Measurements from ENCODE around the gene ACTR6.
"Not testable (repeated sequence)": the region's sequence is repeated elsewhere in the genome, so short reads cannot be mapped to it uniquely, and the experiment has no call there.

The ACTR6 gene

DNA sequence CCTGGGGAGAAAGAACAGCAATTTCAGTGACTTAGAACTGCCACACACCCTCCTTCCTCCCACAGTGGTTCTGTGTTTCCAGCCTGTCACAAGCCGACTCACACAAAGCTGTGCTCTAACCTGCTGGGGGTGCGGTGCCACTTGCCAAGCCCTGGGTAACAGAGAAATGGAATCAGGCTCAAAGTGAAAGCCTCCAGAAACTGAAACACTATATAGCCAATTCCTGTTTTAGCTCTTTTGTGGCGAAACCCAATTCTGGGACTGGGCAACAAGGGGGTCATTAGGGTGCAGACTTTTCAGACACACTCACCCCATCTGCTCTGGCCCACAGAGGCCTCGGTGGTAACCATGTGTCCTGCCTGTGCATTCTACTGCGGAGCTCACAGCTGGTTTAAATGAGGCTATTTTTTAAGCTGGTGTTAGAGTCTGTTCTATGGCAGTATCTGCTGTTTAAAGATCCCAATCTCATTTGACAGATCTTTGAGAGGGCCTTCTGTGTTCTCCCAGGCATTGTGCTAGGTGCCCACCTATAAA lies 15.2 kb upstream of the ACTR6 start:
- no peak for DNase-seq

DNA sequence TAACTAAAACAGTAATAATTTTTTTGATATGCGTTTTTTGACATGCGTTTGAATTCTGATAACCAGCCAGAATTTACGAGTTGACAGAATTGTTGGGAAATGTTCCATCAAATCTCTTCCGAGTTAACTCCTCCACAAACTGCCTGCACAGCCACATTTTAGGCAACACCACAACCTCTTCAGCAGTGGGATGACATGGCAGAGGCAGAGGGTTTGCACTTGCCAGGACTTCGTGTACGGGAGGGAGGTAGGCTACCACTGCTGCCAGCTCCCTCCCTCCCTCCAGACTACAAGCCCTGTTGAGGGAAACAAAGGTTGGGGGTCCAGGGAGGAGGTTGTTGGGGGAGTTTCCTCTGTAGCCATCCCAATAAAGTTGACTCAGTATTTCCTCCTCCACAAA lies 14.5 kb upstream of the ACTR6 start:
- no peak for DNase-seq

- DNase-seq, result no peak
Observed at GRCh38 chr12:100187068-100187467, 13.5 kb upstream of the ACTR6 start.

GRCh38 chr12:100187857-100188519 lies 12.6 kb upstream of the ACTR6 start:
- no peak for DNase-seq

DNA sequence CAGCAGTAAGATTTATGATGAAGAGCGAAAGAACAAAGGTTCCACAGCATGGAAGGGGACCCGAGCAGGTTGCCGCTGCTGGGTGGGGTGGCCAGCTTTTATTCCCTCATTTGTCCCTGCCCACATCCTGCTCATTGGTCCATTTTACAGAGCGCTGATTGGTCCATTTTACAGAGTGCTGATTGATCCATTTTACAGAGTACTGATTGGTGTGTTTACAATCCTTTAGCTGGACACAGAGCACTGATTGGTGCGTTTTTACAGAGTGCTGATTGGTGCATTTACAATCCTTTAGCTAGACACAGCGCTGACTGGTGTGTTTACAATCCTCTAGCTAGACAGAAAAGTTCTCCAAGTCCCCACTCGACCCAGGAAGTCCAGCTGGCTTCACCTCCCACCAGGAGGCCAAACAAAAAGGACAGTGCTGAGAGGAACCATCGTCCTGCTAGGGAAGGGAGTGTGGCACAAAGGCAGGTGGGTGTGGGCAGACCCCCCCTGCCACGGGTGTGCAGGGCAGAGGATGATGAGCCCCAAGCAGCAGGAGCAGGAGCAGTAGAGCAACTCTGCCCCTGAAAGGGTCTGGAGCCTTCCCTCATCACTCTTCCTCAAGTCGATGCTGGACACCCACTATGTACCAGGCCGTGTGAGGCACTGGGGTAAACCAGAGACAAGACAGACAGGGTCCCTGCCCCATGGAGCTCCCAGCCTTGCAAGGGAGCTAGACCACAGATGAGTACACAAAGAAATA lies 11.6 kb upstream of the ACTR6 start:
- not testable (repeated sequence) for DNase-seq

DNA sequence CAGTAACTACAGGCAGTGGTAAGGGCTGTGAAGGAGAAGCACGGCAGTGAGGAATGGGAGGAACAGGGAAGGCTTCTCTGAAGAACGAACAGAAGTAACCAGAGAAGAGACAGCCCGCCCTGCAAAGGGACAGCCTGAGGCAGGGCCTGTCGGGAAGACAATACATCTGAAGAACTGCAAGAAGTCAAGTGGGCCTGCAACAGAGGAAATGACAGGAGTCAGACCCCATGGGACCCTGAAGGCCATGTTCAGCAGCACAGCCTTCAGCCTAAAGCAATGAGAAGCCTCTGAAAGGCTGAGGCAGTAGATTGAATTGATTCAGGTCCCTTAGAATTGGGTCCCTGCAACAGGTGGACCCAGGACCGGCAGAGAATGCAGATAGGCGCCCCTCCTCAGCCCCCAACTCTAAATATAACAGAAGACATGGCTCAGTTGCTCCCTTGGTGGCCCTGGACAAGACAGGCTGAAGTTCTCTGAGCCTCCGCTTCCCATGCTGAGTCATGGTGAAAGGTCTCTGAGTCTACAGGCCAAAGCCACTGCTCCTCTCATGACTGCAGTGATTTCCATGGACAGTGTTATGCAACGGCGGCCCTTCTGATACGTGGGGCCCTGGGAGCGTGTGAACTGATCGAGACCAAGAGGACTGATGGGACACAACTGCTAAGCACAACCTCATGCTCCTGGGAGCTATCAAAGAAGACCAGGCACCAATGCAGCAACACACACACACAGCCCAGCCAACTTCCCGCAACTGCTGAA lies 10.8 kb upstream of the ACTR6 start:
- DNase-seq, result no peak

GRCh38 chr12:100193085-100193484 lies 7.5 kb upstream of the ACTR6 start:
- no peak for DNase-seq

- DNase-seq, result no peak
Observed at GRCh38 chr12:100197486-100197885, 3.1 kb upstream of the ACTR6 start.

GRCh38 chr12:100199023-100199346 lies 1.6 kb upstream of the ACTR6 start:
- DNase-seq, result no peak

DNA sequence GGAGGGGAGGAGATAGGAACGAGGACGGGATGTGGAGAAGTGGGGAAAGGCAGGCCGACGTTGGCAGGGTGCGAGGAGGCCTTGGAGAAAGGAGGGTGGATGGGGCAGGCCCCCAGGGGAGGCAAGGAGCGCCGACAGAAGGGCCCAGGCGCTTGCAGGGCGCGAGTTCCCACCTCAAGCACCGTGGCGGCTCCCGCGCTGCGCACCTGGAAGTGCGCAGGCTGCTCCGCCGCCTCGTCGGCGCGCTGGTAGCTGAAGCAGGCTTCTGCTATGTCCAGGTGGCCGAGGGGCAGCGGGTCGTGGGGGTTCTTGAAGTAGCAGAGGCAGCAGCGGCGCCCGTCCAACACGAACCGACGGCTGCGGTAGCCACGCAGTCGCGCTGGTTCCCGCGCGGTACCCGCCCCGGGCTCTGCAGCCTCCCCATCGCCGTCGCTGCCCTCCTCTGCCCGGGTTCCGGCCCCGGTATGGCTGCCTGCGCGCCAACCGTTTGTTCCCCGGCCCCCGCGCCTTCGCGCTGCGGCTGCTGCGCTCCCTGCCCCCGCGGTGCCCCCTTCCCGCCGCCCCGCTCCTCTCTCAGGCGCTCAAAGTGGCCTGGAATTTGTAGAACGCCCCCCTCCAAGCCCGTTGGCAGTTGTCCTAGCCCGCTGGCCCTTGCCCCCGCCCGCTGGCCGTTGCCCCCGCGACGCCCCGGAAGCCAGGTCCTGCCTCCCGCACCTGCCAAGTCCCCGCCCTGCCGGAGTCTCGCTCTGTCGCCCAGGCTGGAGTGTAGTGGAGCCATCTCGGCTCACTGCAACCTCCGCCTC lies 1.1 kb upstream of the ACTR6 start:
- peak; percentile 95 for DNase-seq

GRCh38 chr12:100201604-100202423 lies 1.2 kb downstream of the ACTR6 start:
- no peak for DNase-seq

DNA sequence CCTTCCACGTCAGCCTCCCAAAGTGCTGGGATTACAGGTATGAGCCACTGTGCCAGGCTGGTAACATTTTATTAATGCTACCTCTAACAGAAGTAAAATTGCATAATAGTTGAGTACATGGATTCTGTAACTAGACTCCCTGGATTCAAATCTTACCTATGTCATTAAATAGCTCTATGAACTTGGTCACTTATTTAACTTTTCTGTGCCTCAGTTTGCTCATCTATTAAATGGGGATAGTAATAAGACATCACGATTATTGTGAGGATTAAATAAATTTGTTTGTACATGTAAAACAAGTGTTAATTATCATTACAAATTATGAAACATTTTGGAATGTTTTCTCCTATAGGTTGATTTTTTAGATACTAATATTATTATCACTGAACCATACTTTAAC lies 6.7 kb downstream of the ACTR6 start:
- DNase-seq, result no peak

DNA sequence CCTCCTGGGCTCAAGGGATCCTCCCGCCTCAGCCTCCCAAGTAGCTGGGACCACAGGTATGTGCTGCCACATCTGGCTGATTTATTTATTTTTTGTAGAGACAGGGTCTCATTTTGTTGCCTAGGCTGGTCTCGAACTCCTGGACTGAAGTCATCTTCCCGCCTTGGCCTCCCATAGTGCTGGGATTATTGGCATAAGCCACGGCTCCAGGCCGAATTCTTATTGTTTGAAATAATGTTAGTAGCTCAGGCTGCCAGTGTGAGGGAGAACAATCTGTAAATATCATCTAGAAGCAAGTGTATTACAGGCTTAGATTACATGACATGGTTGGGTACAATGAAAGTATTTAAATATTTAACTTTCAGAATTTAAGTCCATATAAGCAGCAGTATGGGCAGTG lies 8.2 kb downstream of the ACTR6 start:
- no peak for DNase-seq

DNA sequence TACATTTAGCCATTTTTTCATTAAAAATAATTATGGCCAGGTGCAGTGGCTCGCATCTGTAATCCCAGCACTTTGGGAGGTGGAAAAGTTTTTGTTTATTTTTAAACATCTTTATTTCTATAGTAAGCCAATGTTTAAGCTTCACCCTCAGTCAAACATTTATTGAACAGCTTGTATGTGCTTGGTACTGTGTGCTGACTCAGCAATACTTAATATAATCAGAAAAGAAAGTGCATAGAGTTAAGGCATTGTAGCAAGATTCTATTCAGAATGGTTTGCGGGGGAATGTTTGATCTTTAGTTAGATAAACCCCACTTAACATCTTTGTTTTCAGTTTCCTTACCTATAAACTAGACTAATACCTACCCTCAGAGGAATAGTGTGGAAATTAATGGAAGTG lies 11.1 kb downstream of the ACTR6 start:
- no peak for DNase-seq

GRCh38 chr12:100213016-100213891 lies 12.6 kb downstream of the ACTR6 start:
- no peak for DNase-seq

DNA sequence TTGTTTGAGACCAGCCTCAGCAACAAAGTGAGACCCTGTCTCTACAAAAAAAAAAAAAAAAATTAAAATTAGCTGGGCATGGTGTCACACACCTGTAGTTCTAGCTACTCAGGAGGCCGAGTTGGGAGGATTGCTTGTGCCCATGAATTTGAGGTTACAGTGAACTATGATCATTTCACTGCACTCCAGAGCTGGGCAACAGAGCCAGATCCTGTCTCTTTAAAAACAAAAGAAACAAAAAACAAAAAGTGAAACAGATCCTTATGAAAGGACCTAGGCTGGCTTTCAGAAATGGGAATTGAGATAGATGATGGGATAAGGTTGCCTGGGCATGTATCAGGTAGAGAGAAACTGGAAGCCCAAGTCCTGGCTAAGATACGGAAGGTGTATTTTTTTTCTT lies 13.9 kb downstream of the ACTR6 start:
- no peak for DNase-seq

- no peak for DNase-seq
Observed at GRCh38 chr12:100215209-100215608, 14.6 kb downstream of the ACTR6 start.

- no peak for DNase-seq
Observed at GRCh38 chr12:100216337-100216736, 15.7 kb downstream of the ACTR6 start.

GRCh38 chr12:100219328-100220109 lies 18.9 kb downstream of the ACTR6 start:
- DNase-seq, result no peak

GRCh38 chr12:100221523-100221922 lies 20.9 kb downstream of the ACTR6 start:
- no peak for DNase-seq
